Activated CD8-positive, alpha-beta memory T cell treated with anti-CD3 and anti-CD28 coated beads, Interleukin-2, amount 50 U/mL, for 4 hours (primary cell): ENCODE measurements around the gene KIF12.

Experiments
- DNase-seq: peaks from one replicate; pipeline ENCODE4 v3.0.0-alpha.2; 2020

KIF12 gene

DNA sequence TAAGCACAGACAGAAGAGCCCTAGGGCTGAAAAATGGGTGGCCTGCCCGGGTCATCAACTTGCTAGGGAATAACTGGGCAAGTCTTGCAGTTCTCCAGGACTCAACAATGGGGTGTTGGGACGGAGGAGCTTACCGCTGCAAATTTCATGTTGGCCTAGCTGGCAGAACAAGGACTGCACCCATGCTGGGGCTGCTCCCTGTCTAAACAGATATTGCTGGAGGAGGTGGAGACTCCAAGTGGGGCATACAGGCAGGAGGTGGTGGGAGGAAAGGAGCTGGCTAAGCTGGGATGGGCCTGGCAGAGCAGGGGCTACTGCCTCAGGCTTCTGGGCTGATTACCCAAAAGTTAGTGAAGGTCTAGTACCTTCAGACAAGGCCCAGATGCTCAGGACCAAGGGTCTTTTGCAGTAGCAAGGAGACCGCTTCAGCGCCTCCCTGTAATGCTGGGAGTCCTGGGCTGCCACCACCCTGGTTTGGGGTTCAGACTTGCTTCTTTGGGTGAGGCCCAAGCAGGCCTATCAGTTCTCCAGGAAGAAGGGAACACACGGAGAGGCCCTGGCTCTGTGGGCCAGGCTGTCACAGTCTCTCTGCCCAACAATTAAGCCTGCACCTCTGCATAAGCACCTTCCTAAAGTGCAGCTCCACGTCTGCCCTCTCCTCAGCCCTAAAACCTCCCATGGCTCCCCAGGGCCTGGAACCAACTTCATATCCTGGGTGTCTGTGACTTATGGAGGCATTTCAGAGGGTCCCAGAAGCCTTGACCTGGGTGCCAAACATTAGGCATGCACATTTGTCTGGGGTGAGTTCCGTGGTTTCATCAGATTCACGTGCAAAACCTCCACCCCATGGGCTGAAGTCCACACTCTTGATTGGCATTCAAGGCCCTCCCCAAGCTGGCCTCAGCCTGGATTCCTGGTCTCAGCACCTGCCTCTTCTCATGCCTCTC, 24.2 kb upstream of the KIF12 start:
- DNase-seq: no peak

- DNase-seq: no peak
Observed at GRCh38 chr9:114122136-114123027, 23.3 kb upstream of the KIF12 start.

DNA sequence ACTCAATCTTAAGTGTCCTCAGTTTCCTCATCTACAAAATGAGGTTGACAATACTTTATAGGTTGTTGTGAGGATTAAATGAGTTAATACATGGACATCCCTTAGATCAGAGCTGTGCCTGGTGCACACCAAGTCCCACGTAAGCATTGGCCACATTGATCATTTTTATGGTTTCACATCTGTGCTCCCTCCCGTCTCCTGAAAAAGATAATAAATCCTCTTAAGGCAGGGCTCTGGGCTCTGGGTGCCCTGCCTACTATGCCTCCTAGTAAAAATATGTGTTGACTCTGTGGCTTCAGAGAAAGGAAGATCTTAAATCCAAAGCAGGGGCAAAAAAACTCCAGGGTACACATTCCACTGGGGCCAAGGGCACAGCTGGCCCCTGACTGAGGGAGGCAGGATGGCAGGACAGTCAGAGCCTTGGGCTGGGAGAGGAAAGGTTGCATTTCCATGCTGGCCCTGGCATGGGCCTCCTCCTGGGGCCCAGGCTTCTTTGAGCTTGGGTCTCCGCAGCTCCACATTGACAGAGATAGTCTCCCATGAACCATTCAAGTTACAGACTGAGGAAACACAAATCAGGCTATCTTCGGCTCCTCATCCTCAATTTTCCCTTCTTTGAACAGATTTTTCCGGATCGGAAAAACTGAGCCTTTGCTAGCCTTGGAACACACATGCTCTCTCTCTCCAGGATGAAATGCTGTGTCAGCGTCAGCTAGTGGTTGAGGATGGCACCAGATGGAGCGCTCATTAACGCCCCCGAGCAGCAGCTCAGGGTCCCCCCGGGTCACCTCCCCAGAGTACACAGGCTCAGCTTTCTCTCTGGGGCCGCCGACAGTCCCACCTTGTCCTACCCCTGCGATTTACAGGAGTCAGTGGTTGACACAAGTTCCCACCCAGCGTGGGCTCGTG, 22.4 kb upstream of the KIF12 start:
- no peak for DNase-seq

DNA sequence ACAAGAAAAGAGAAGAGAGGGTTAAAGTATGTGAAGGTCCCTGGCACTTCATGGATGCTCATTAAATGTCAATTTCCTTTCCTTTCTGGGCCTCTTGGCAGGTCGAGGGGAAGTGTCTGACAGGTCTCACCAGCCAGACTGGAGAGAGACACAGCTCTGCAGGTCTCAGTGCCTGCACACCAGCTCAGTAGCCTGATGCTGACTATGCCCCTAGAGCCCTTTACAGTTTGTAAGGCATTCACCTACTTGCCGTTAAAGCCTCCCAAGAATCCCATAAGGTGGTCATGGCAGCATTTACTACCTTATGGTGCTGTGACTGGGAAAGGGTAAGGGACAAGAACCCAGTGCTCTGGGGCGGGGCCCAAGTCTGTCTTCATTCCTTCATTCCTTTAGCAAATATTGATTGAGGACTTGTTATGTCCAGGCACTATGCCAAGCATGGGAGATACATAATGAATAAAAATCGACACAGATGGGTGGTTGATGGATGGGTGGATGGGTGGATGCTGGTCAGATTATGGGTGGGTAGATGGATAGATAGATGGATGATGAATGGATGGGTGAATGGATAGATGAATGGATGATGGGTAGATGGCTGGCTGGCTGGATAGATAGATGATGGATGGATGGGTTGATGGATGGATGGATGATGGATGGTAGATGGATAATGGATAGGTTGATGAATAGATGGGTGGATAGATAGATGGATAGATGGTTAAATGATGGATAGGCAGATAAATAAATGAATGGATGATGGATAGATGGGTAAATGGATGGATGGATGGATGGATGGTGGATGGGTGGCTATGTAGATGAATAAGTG, 21.3 kb upstream of the KIF12 start:
- no peak for DNase-seq

GRCh38 chr9:114119242-114120191, 20.4 kb upstream of the KIF12 start:
- DNase-seq: no peak

DNA sequence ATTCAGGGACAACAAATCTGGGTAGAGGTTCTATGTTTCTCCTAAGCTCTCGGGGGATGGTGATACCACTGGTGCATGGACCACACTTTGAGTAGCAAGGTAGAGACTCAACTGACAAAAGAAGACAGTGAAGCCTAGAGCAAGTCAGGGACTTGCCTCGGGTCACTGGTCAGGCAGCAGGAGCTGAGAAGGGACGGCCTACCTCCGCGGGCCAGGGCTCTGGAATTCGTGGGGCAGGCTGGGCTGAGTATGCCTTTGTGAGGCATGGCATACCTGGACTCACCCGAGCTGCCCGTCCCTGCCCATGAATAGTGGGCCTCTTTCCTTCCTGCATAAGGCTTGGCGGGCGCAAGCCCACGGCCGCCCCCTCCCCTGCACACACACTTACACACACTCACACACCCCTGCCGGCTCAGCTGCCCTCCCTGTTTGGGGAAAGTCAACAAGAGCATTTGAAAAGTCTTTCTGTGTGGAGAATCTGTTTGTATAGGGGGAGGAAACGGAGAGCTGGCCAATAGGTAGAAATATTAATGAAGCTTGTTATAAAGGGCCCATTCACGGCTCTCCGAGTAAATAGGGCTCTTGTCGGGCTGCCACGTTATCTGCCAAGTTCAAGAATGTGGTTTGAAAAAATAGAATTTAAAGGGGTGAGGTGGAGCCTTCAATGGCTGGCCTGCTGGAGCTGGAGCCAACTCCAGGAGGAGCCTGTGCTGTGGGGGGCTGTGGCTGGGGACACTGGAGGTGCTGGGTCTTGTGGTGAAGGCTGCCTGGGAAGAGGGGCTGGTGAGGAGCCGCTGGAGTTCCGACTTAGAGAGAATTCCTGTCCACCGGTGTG, 19.1 kb upstream of the KIF12 start:
- no peak for DNase-seq

DNA sequence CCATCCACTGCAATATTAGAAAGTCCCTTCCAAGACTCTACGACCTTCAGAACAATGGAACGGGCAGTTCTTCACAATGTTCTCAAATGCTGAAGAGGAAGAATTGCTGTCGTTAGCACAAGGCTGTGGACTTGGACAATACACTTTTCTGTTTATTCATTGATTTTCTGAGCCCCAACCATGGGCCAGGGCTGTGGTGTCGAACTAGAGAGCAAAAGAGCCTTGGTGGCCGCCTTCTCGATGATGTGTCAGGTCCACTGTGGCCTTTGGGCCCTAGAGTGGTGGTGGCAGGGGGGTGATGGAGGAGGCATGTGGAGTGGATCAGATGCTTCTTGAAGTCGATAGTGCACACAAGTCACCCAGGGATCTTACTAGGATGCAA, 18.5 kb upstream of the KIF12 start:
- no peak for DNase-seq

DNA sequence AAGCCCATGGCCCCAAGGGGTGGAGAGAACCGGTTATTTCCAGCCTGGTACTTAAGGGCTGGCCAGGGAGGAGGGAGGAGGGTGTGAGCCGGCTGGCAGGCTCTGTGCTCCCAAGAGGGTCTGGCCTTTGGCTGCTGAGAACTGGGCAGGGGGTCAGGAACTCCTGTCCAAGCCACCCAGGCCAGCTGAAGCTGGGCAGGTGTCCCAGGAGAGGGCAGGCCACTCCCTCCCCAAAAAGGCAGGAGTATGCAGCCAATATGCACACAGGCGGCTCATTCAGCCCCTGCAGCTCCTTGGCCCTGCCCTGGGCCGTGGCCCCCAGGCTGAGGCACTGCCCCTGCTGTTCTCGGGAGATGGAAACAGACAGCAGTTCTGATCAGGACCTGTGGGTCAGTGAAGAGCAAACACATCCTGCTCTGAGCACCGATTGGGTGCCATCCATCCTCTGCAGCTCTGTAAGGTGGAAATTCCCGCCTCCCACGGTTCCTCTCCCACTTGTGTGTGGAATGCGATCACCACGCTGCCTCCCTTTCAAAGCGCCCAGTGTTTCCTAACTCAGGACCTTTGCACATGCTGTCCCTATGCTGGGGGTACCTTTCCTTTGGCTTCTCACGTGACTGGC, 17.1 kb upstream of the KIF12 start:
- DNase-seq: no peak

- DNase-seq: no peak
Observed at GRCh38 chr9:114115654-114116125, 16.6 kb upstream of the KIF12 start.

DNA sequence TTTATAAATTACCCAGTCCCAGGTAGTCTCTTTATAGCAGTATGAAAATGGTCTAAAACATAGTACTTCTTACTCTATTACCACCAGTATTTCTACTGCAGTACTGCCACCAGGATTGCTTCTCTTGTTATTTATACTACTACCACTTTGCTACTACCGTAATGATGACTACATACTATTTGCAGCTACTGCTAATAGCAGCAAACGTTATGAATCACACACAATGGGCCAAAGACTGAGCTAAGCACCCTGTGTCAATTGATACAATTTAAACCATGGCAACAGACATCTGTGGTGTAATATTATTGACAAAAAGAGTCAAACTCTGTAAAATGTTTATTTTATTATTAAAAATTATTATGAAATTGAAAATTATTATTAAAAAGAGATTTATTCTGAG, 15.3 kb upstream of the KIF12 start:
- DNase-seq: no peak

DNA sequence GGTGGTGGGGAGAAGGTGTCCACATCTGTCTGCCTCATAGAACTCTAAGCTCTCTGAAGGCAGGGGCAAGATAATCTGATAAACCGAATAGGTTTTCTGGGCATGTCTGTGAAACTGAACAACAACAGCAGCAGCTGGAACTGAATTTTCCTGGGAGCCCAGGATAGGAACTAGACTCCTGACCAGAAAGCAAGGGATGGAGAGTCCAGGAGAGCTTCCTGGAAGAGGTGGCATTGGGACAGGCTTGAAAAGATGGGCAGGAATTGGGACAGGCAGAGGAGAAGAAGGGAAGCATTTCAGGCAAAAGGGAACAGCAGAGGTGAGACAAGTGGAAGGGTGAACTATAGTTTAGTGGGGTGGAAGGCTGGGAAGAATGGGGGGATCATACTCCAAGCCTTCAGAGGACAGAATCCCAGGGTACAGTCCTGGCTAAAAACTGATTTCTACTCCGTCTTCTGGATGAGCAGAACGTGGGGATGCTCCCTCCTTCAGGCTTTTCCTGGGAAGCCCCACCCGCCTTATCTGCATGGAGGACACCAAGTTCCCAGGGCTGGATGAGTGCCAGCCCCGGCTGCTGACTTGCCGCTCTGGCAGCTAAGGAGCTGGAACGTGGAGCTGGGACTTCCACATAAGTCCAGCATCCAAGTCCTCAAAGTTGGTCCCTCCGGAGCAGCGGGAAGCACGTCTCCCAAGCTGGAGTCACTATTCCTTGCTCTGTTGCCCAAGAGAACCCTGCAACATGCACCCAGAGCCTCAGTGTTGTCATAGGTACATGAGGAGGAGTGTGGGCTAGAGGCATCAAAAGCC, 13.9 kb upstream of the KIF12 start:
- DNase-seq: no peak

GRCh38 chr9:114112325-114112724, 13.2 kb upstream of the KIF12 start:
- DNase-seq: no peak

DNA sequence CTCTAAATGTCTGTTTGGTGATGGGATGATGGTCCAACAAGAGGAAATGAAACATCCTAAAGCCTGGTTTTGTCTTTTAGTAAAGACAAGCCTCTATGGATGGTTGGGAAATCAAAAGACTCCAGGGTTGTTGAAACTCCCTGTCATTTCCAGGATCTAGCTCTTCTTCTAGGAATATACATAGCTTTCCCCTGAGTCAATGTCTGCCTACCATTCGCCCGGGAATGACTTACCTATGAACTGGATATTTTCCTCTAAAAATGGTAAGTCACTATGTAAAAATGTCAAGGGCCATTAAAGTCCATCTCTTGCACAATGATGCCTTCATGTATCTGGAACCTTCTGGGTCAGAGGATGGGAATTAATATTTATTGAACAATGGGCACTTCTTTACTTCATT, 11.1 kb upstream of the KIF12 start:
- DNase-seq: no peak

DNA sequence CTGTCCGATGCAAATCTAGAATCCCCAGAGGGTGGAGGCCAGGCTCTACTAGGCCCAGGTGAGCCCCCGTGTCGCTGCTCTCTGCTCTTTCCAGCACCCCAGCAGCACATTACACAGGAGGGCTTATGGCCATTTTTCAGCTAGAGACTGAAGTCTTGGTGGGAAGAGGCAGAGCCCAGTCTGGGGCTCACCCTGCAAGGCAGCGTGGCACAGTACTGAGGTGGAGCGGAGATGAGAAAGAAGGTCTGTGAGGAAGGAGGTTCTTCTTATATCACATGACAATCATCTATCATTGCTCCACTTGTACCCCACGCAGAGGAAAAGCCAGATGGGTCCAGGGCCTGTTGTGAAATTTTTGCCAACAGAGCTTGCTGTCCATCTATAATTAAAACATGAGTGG, 10.0 kb upstream of the KIF12 start:
- no peak for DNase-seq

GRCh38 chr9:114108016-114108833, 9.1 kb upstream of the KIF12 start:
- peak; percentile 40 for DNase-seq

DNA sequence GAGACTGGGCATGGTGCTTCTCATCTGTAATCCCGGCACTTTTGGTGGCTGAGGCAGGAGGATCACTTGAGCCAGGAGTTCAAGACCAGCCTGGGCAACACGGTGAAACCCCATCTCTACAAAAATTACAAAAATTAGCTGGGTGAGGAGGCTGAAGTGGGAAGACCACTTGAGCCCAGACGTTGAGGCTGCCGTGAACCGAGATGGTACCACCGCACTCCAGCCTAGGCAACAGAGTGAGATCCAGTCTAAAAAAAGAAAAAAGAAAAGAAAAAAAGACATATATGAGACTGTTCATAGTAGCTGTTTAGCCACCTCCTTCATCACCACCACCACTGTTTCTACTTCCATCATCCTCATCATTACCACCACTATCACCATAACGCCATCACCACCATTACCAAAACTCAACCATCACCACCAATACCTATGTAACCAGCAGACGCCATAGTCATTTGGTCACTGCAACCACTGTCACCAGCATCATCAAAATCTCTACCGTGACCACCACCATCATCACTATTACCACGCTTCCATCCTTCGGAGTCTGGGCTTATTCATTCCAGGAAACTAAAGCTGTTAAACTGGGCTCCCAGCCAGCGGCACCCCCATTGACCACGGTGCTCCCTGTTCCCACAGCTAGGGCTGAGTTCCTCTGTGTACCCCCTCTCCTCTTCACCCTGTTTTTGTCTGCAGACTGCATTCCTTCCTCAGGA, 8.4 kb upstream of the KIF12 start:
- no peak for DNase-seq

GRCh38 chr9:114105236-114105635, 6.1 kb upstream of the KIF12 start:
- no peak for DNase-seq
